Ureter (tissue), 1 donor: ENCODE data around the gene TMX3. TPM values are rescaled to one million over a fixed set of nuclear protein-coding genes. Genes with fewer than 3 reads are reported as not detected.

Source experiments
- total RNA-seq: library from RNA; stranded (reverse); gene quantifications from one replicate; pipeline ENCODE4 v1.2.4, GENCODE V29; 2023
- donor health status: DM: yes; HTN: yes; CAD: no.

Gene TMX3
- total RNA-seq, 1 donor from 2014 or later, result 67.5 TPM

Other genes with a start within 250 kb of the TMX3 start
- 9.1 TPM for gene CCDC102B, start 83.0 kb upstream of the TMX3 start, total RNA-seq